Fibroblast of lung (primary cell): Measurements from ENCODE around the gene TM9SF4. TPM values are rescaled to one million over a fixed set of nuclear protein-coding genes. Genes with fewer than 3 reads are reported as not detected.

ENCODE experiments used
- DNase-seq, 2 donors: peaks; one replicate each; pipeline versions ENCODE4 v3.0.0 to v3.0.0-alpha.2; 2010; ENCODE audit warnings: low read depth in 2 of 2
- H2AFZ ChIP-seq: 2 replicates; pipeline ENCODE4 v1.5.1; 2012; ENCODE audit warnings: low read length, control low read depth, inconsistent platforms
- H3K27ac ChIP-seq: 2 replicates; pipeline ENCODE4 v1.5.1; 2011; ENCODE audit warnings: low read length, control low read depth; ENCODE audit not compliant: insufficient read depth
- H3K27me3 ChIP-seq: 2 replicates; pipeline ENCODE4 v1.5.1; 2011; ENCODE audit warnings: mild to moderate bottlenecking, low read length; ENCODE audit not compliant: control insufficient read depth, insufficient read depth
- H3K36me3 ChIP-seq: 2 replicates; pipeline ENCODE4 v1.5.1; 2011; ENCODE audit warnings: low read length; ENCODE audit not compliant: control insufficient read depth, insufficient read depth
- H3K4me1 ChIP-seq: 2 replicates; pipeline ENCODE4 v1.5.1; 2011; ENCODE audit warnings: low read length; ENCODE audit not compliant: control insufficient read depth, insufficient read depth; ENCODE audit errors: extremely low read depth
- H3K4me2 ChIP-seq: 2 replicates; pipeline ENCODE4 v1.5.1; 2011; ENCODE audit warnings: low read length, control low read depth; ENCODE audit not compliant: insufficient read depth; ENCODE audit errors: extremely low read depth
- H3K4me3 ChIP-seq, 4 experiments: fragments of 200-600 bp in 1 of 4; sonication (generic) in 1 of 4; replicated peaks in 1 of 4; 2 replicates each; pipeline ENCODE4 v1.5.1; 2011 to 2016; ENCODE audit warnings: low read length in 4 of 4, low read depth in 3 of 4, mild to moderate bottlenecking in 3 of 4, control low read depth in 2 of 4, inconsistent platforms in 1 of 4, mixed read lengths in 1 of 4; ENCODE audit not compliant: insufficient read depth in 1 of 4; ENCODE audit errors: control extremely low read depth in 1 of 4
- H3K79me2 ChIP-seq: 2 replicates; pipeline ENCODE4 v1.5.1; 2012; ENCODE audit warnings: mild to moderate bottlenecking, low read length, inconsistent platforms; ENCODE audit not compliant: control insufficient read depth, insufficient read depth
- H3K9ac ChIP-seq: 2 replicates; pipeline ENCODE4 v1.5.1; 2011; ENCODE audit warnings: mild to moderate bottlenecking, low read length, control low read depth; ENCODE audit not compliant: insufficient read depth
- H3K9me3 ChIP-seq: 2 replicates; pipeline ENCODE4 v1.5.1; 2012; ENCODE audit warnings: low read depth, low read length; ENCODE audit not compliant: control insufficient read depth, insufficient read depth
- H4K20me1 ChIP-seq: 2 replicates; pipeline ENCODE4 v1.5.1; 2011; ENCODE audit warnings: low read length; ENCODE audit not compliant: control insufficient read depth, insufficient read depth; ENCODE audit errors: extremely low read depth
- EZH2 ChIP-seq: IDR thresholded peaks from 2 replicates; pipeline ENCODE4 v1.5.1; 2012; ENCODE audit warnings: low read length, control low read depth, mild to moderate bottlenecking; ENCODE audit errors: missing control alignments
- polyA plus RNA-seq, 2 donors: library from polyadenylated mRNA; depleted of rRNA in 1 of 2; stranded (reverse) in 1 of 2; unstranded in 1 of 2; fragments of >200 nt; gene quantifications; 2 replicates each; pipeline ENCODE4 v1.2.1, GENCODE V29; 2011 to 2012; ENCODE audit warnings: missing spikeins in 1 of 2
- total RNA-seq: library from RNA; depleted of rRNA; stranded (reverse); fragments of >200 nt; gene quantifications from 2 replicates; pipeline ENCODE4 v1.2.1, GENCODE V29; 2014
- TF ChIP-seq, protein P1 (sequence below), 2 donors: IDR thresholded peaks in 1 of 2; conservative IDR thresholded peaks in 1 of 2; 1 replicate in 1 of 2; 2 replicates in 1 of 2; pipeline ENCODE4 v1.5.1; 2011 to 2012; ENCODE audit warnings: low read length in 2 of 2, control low read depth in 1 of 2, inconsistent platforms in 1 of 2, low read depth in 1 of 2, mild to moderate bottlenecking in 1 of 2

TM9SF4 gene
- total and polyA plus RNA-seq, 2 donors (not counting 1 experiment from before 2014, with no cell fraction given) = 33.5 to 71.3 TPM

DNA sequence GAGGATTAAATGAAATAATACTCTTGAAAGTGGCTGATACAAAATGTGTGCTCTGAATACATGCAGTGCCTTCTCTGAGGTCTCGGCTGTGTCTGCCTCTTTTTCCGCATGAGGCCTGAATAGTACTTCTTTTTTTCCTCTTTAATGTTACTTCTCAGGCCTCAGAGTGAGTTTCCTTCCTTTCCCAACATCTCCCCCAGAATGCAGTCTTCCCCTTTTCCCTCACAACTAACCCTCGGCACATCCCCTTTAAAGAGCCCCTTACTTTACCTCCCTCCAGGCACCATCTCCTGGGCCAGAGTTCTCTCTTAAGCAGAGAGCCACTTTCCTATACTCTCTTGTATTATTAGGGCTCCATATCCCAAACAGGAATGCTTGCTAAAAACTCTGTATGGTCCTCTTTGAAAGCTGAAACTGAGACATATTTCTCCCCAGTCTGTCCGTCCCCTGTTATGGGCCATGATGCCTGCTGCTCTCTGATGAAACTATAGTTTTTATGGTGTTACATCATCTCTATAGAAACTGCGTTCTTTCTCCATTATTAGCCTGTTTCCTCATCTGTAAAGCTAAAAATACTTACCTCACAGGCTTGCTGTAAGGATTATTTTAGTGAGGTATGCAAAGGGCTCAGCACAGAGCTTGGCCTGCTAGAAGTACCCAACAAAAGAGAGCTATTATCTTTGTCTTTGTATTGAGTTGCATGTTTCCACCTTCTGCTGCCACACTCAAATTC lies 95.8 kb downstream of the TM9SF4 start:
- H3K9me3 ChIP-seq = no peaks in the 10 kb centered on the region
- peaks cover 77% of the 10 kb centered on the region for H3K79me2 ChIP-seq
- DNase-seq = peak in 1 of 2 donors; percentile 38
- H3K27me3 ChIP-seq = no peaks in the 10 kb centered on the region
- H3K4me1 ChIP-seq = peaks cover 9% of the 10 kb centered on the region
- no peak overlapping the region for H3K27ac ChIP-seq
- peaks cover 7% of the 10 kb centered on the region for H3K36me3 ChIP-seq
- no peaks in the 10 kb centered on the region for H4K20me1 ChIP-seq
- no peak overlapping the region for H3K9ac ChIP-seq
- H3K4me3 ChIP-seq = peak overlapping the region in 2 of 4 experiments; percentile 92 to 95
- no peak overlapping the region for H2AFZ ChIP-seq
- TF ChIP-seq EZH2 = no peak
- TF ChIP-seq, protein P1, sequence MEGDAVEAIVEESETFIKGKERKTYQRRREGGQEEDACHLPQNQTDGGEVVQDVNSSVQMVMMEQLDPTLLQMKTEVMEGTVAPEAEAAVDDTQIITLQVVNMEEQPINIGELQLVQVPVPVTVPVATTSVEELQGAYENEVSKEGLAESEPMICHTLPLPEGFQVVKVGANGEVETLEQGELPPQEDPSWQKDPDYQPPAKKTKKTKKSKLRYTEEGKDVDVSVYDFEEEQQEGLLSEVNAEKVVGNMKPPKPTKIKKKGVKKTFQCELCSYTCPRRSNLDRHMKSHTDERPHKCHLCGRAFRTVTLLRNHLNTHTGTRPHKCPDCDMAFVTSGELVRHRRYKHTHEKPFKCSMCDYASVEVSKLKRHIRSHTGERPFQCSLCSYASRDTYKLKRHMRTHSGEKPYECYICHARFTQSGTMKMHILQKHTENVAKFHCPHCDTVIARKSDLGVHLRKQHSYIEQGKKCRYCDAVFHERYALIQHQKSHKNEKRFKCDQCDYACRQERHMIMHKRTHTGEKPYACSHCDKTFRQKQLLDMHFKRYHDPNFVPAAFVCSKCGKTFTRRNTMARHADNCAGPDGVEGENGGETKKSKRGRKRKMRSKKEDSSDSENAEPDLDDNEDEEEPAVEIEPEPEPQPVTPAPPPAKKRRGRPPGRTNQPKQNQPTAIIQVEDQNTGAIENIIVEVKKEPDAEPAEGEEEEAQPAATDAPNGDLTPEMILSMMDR (conservative IDR thresholded peaks at IDR 0.05 in 1 of 2, IDR thresholded peaks at IDR 0.05 in 1 of 2; ENCODE audit: low read depth in 1 of 2, low read length in 2 of 2) = no peak
- peak overlapping the region; percentile 8 for H3K4me2 ChIP-seq

DNA sequence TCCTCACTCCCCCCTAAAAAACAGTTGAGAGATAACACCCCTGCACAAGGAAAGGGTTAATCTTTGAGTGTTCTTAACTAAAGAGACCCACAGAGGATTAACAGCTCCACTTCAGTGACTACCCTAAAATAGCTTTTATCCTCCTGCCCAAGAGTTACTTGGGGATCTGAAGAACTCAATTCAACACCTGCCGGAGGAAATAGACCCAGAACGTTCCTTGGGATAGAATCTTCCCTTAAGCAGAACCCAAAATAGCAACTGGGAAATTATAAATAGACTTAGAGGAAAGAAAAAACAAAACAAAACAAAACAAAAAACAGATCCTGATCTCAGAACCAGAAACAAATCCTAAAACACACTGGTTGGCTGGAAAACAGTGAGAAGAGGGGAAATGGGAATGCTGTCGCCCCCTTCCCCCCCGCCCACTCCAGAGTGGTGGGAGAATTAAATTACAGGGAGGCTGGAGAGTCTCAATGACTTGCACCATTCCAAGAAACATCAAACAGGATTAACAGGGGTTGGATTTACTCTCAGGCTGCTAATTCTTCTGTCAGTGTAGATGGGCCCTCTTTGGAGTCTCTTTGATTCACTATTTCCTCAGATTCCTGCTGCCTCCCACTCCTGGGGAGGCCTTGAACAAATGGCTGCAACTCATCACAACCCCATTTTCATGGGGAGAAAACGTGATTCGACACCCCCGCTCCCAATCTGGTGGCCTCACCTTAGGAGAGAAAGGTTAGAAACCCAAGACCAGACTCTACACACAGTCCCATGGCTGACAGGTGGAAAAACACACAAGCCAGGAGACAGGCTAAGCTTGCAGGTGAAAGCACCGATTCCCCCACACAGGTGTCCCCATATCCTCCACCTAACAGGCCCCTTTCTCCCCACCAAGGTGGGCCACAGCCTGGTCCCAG lies 96.6 kb downstream of the TM9SF4 start:
- Histone ChIP-seq H3K79me2 (peaks cover 74% of the 10 kb centered on the region), H3K9me3 (no peaks in the 10 kb centered on the region), H3K4me2 (peak overlapping the region; percentile 88), H3K36me3 (peaks cover 5% of the 10 kb centered on the region), H3K4me1 (peaks cover 9% of the 10 kb centered on the region), H3K9ac (peak overlapping the region; percentile 89), H4K20me1 (no peaks in the 10 kb centered on the region), H3K27me3 (no peaks in the 10 kb centered on the region), H3K27ac (no peak overlapping the region), H3K4me3 (peak overlapping the region; percentile 68 to 95 (median 90)), H2AFZ (no peak overlapping the region)
- no peak for DNase-seq
- TF ChIP-seq, protein P1 (conservative IDR thresholded peaks at IDR 0.05 in 1 of 2, IDR thresholded peaks at IDR 0.05 in 1 of 2; ENCODE audit: low read depth in 1 of 2, low read length in 2 of 2) = no peak
- TF ChIP-seq EZH2 = no peak
